Muscle of leg (tissue), 11 donors: ENCODE data around the gene CARD11. TPM values are rescaled to one million over a fixed set of nuclear protein-coding genes. Genes with fewer than 3 reads are reported as not detected.

Experiments
- DNase-seq: peaks from one replicate; pipeline ENCODE4 v3.0.0; 2013
- H3K27ac ChIP-seq: one replicate; pipeline ENCODE4 v1.5.1; 2013; ENCODE audit warnings: mild to moderate bottlenecking, low read length, control low read depth
- H3K27me3 ChIP-seq: one replicate; pipeline ENCODE4 v1.6.1; 2013; ENCODE audit warnings: low read length; ENCODE audit not compliant: control insufficient read depth, insufficient read depth
- H3K36me3 ChIP-seq: one replicate; pipeline ENCODE4 v1.6.1; 2013; ENCODE audit warnings: low read length; ENCODE audit not compliant: control insufficient read depth, insufficient read depth
- H3K4me1 ChIP-seq: one replicate; pipeline ENCODE4 v1.6.1; 2013; ENCODE audit warnings: low read length; ENCODE audit not compliant: control insufficient read depth, insufficient read depth
- H3K4me3 ChIP-seq: one replicate; pipeline ENCODE4 v1.5.1; 2013; ENCODE audit warnings: low read length, control low read depth
- H3K9me3 ChIP-seq: replicated peaks from 2 replicates; pipeline ENCODE4 v1.6.1; 2013; ENCODE audit warnings: low read depth, low read length; ENCODE audit not compliant: control insufficient read depth
- WGBS: methylation state at CpG from one replicate; pipeline ENCODE4 v1.1.5; 2013; ENCODE audit warnings: missing lambda C conversion rate; ENCODE audit not compliant: insufficient coverage; 5-methylcytosine and 5-hydroxymethylcytosine counted together
- polyA plus RNA-seq, 8 donors: library from polyadenylated mRNA; unstranded; fragments of 120-200 nt; gene quantifications; one replicate each; pipeline versions ENCODE4 v1.2.1 to v1.2.3, GENCODE V29; 2013; ENCODE audit warnings: inconsistent platforms in 1 of 8, low replicate concordance in 1 of 8; ENCODE audit not compliant: insufficient read length in 8 of 8, insufficient read depth in 1 of 8
- total RNA-seq: library from RNA; stranded (reverse); fragments of 120-200 nt; gene quantifications from one replicate; pipeline ENCODE4 v1.2.4, GENCODE V29; 2013

CARD11 gene
- total and polyA plus RNA-seq, 9 donors = 0.09 to 0.55 (median 0.33) TPM

DNA sequence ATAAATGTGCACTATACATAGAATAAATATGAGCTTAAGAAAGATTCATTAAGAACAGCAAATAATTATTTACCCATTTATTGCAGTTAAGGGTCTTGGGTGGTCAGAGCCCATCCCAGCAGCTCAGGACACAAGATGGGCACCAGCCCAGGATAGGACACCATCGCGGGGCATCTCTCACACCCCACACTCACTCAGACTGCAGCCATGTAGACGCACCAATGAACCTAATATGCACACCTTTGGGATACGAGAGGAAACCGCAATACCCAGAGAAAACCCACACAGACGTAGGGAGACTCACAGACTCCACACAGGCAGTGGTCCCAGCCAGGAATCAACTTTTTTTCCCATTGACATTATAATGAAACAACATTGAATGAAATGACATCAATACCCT, 36.0 kb downstream of the CARD11 start:
- 82% methylated on average over 3 of the region's 6 CpGs for WGBS
- Histone ChIP-seq H3K4me3 (no peak overlapping the region), H3K9me3 (no peaks in the 10 kb centered on the region), H3K4me1 (no peaks in the 10 kb centered on the region), H3K27me3 (peaks cover 2% of the 10 kb centered on the region), H3K27ac (no peak overlapping the region), H3K36me3 (no peaks in the 10 kb centered on the region)
- DNase-seq = no peak

DNA sequence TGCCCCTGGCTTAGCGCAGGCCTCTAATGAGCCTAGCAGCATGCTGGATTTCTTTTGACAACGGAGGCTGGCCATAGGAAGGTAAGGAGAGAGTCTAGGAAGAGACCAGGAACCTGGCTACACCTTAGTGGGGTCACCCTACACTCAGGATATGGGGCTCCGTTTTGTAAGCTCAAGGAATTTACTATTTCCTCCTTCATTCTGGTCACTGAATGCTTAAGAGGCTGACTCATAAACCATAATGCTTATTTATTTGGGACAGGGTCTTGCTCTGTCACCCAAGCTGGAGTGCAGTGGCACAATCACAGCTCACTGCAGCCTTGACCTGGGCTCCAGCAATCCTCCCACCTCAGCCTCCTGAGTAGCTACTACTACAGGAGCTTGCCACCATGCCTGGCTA, 38.4 kb downstream of the CARD11 start:
- Histone ChIP-seq H3K4me3 (no peak overlapping the region), H3K27me3 (peaks cover 2% of the 10 kb centered on the region), H3K36me3 (no peaks in the 10 kb centered on the region), H3K27ac (no peak overlapping the region), H3K9me3 (no peaks in the 10 kb centered on the region), H3K4me1 (no peaks in the 10 kb centered on the region)
- WGBS = 50% methylated on average over 2 of the region's 3 CpGs
- no peak for DNase-seq

DNA sequence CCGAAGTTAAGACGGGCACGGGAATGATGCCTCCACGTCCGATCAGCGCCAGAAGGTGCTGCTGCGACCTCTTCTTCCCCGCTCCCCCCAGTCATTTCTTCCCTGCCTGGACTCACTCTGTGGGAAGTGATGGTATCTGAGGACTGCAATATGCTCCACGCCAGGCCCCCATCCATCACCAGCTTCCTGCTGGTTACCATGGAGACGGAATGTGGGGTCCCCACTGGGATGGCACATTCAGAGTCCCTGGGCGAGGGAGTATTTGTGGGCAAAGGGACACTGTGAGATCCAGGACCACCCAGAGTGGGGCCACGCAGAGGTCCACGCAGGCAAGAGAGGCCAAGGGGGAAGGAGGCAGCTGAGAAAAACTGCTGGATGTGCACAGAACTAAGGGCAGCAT, 39.7 kb downstream of the CARD11 start:
- Histone ChIP-seq H3K4me1 (no peaks in the 10 kb centered on the region), H3K9me3 (no peaks in the 10 kb centered on the region), H3K4me3 (no peak overlapping the region), H3K27me3 (peaks cover under 1% of the 10 kb centered on the region), H3K27ac (no peak overlapping the region), H3K36me3 (no peaks in the 10 kb centered on the region)
- WGBS = 80% methylated on average over 7 of the region's 13 CpGs
- no peak for DNase-seq

DNA sequence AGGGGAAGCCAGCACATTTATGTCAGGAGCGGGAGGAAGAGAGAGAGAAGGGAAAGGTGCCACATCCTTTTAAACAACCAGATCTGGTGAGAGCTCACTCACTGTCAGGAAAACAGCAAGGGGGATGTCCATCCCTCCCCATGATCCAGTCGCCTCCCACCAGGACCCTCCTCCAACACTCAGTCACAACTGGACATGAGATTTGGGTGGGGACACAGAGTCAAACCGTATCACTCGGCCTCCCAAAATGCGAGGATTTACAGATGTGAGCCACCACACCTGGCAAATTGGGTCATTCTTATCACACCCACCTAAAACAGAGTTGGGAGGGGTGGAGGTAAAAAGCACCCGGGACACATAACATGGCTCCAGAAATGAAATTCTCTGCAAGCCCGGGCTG, 41.0 kb downstream of the CARD11 start:
- H3K27me3 ChIP-seq = no peaks in the 10 kb centered on the region
- H3K9me3 ChIP-seq = no peaks in the 10 kb centered on the region
- no peak overlapping the region for H3K4me3 ChIP-seq
- no peak for DNase-seq
- H3K36me3 ChIP-seq = no peaks in the 10 kb centered on the region
- 25% methylated on average over 1 of the region's 7 CpGs for WGBS
- H3K27ac ChIP-seq = no peak overlapping the region
- no peaks in the 10 kb centered on the region for H3K4me1 ChIP-seq

DNA sequence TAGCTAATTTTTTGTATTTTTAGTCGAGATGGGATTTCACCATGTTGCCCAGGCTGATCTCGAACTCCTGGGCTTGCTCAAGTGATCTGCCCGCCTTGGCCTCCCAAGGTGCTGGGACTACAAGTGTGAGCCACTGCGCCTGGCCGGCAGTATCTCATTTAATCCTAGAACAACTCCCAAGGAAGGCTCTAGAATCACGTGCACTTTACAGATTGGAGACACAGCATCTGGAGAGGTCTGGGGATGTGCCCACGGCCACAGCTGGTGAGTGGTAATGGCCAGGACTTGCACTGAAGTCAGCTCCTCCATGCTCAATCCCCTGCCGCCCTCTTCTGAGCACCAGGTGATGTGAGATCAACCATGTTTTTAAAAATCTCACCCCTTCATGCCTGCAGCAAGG, 43.1 kb downstream of the CARD11 start:
- H3K9me3 ChIP-seq = no peaks in the 10 kb centered on the region
- no peak overlapping the region for H3K27ac ChIP-seq
- 91% methylated on average over 3 of the region's 8 CpGs for WGBS
- no peak overlapping the region for H3K4me3 ChIP-seq
- peaks cover 3% of the 10 kb centered on the region for H3K27me3 ChIP-seq
- H3K36me3 ChIP-seq = no peaks in the 10 kb centered on the region
- no peak for DNase-seq
- no peaks in the 10 kb centered on the region for H3K4me1 ChIP-seq

DNA sequence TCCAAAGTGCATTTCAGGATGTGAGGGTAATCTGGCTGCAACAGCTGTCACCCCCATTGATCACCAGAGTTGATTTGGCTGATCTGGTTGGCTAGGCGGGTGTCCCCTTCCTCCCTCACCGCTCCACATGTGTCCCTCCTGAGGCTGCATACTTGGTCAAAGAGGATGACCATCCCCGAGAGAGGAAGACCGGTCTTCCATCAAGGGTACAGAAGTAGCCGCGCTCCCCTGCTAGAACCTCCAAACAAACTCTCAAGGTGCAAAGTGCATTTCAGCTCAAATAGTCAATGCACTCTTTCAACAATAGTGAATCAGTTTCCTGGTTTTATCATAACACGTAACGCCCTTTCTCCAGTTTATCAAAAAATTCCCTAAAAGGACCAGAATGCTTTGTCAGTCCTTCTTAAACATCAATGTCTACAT, 44.6 kb downstream of the CARD11 start:
- DNase-seq = no peak
- Histone ChIP-seq H3K36me3 (no peaks in the 10 kb centered on the region), H3K4me3 (no peak overlapping the region), H3K27me3 (peaks cover 3% of the 10 kb centered on the region), H3K9me3 (no peaks in the 10 kb centered on the region), H3K4me1 (no peaks in the 10 kb centered on the region), H3K27ac (no peak overlapping the region)
- WGBS = 86% methylated on average over 7 of the region's 8 CpGs

DNA sequence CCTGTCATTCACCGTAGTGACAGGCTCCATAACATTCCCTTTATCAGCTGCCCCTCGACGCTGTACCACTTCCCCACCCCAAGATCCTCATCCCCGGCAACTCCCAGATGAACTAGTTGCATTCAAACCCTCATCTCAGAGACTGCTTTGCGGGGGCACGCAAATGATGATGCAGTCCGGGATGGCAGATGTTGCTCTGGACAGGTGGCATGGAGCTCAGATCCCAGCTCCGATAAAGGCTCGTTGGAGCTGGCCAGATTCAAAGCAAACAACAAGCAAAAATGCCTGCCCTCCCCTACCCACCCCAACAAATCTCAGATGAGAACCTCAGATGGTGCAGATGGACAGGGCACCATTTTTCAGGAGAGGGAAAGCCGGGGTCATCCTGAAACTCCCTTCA, 46.7 kb downstream of the CARD11 start:
- no peak overlapping the region for H3K27ac ChIP-seq
- H3K9me3 ChIP-seq = no peaks in the 10 kb centered on the region
- DNase-seq = no peak
- no peaks in the 10 kb centered on the region for H3K36me3 ChIP-seq
- peaks cover 9% of the 10 kb centered on the region for H3K27me3 ChIP-seq
- H3K4me1 ChIP-seq = no peaks in the 10 kb centered on the region
- no peak overlapping the region for H3K4me3 ChIP-seq
- WGBS = 75% methylated on average over 7 of the region's 10 CpGs

DNA sequence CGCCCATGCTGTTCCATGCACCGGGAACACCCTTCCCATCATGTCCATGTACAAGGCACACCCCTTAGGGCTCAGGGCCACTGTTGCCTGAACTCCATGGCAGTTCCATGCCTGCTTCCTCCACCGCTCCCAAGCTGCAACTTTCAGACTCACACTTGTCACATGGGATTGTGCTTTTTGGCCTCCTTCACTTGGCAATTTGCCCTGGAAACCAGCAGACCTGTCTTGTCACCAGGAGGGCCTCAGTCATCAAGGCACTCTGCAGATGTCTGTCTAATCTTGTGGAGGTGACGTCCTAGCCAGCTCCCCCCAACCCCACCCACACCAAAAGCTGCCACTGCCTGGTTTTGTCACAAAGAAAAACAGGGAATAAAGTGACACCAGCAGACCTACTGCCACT, 47.5 kb downstream of the CARD11 start:
- no peaks in the 10 kb centered on the region for H3K9me3 ChIP-seq
- no peaks in the 10 kb centered on the region for H3K36me3 ChIP-seq
- no peak overlapping the region for H3K4me3 ChIP-seq
- DNase-seq = no peak
- peaks cover 9% of the 10 kb centered on the region for H3K27me3 ChIP-seq
- H3K4me1 ChIP-seq = no peaks in the 10 kb centered on the region
- WGBS = 58% methylated on average over 4 of the region's 4 CpGs
- H3K27ac ChIP-seq = no peak overlapping the region

DNA sequence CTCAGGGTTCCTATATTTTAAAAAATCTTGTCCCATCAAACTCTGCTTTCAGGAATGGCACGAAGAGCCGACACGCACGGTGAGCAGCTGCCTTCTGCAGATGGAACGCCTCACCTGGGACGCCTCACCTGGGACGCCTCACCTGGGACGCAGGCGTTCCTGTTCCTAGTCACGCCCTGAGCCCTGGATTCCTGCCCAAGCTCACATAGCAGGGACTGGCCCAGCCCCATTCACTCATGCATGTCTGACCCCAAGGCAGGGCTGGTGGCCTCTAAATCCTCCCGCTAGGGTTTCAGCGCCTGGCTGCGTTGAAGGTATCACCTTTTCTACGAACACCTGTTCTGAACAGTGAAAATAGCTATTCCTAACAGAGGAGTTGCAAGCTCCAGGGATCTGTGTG, 49.8 kb downstream of the CARD11 start:
- WGBS = 66% methylated on average over 14 of the region's 14 CpGs
- Histone ChIP-seq H3K4me1 (no peaks in the 10 kb centered on the region), H3K27me3 (peaks cover 9% of the 10 kb centered on the region), H3K27ac (no peak overlapping the region), H3K4me3 (no peak overlapping the region), H3K36me3 (no peaks in the 10 kb centered on the region), H3K9me3 (no peaks in the 10 kb centered on the region)
- no peak for DNase-seq

DNA sequence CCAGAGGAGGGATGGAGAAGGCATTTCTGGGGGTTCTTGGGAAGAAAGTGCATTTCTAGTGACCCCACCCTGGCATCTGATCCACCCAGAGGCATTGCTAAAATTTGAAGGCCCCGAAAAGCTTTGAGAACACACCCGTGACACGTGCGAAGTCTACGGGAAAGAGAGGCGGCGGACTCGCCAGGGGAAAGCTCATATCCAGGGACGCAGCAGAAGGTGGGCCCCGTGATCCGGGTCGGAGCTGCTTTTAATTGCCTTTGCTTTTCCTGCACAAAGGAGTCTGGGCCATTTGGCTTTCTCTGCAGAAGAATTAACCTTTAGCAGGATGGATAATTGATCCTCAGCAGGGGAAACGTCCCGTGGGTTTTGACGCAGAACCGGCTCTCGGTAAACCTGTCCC, 50.3 kb downstream of the CARD11 start:
- H3K9me3 ChIP-seq = no peaks in the 10 kb centered on the region
- H3K4me1 ChIP-seq = no peaks in the 10 kb centered on the region
- DNase-seq = no peak
- H3K36me3 ChIP-seq = no peaks in the 10 kb centered on the region
- WGBS = 54% methylated on average over 17 of the region's 17 CpGs
- peaks cover 9% of the 10 kb centered on the region for H3K27me3 ChIP-seq
- H3K27ac ChIP-seq = no peak overlapping the region
- no peak overlapping the region for H3K4me3 ChIP-seq

DNA sequence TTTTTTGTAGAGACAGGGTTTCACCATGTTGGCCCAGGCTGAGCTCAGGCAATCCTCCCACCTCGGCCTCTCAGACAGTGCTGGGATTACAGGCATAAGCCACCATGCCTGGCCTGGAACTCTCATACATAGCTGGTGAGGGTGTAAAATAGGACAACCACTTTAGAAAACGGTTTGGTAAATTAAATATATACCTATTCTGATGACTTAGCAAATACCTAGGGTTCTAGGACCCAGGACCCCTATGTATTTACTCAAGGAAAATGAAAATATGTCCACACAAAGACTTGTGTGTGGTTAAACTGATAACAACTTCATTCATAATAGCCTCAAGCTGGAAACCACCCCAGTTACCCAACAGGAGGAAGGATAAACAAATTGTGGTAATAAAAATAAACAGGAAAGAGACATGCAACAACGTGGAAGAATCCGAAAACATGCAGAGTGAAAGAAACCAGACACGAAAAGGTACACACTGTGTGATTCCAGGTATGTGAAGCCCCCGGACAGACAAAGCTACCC, 52.7 kb downstream of the CARD11 start:
- no peaks in the 10 kb centered on the region for H3K4me1 ChIP-seq
- H3K27me3 ChIP-seq = peaks cover 6% of the 10 kb centered on the region
- H3K36me3 ChIP-seq = no peaks in the 10 kb centered on the region
- H3K4me3 ChIP-seq = no peak overlapping the region
- DNase-seq = no peak
- no peaks in the 10 kb centered on the region for H3K9me3 ChIP-seq
- H3K27ac ChIP-seq = no peak overlapping the region
- 85% methylated on average over 5 of the region's 6 CpGs for WGBS
